HL-60 (cell line): ENCODE data around the gene SMIM31.

ENCODE experiments used
- DNase-seq, 2 experiments: peaks; one replicate each; pipeline ENCODE4 v3.0.0-alpha.2; 2010 to 2020; ENCODE audit warnings: low read depth in 1 of 2, low spot score in 1 of 2
- H3K27ac ChIP-seq: fragments of 250-450 bp; sonication (Bioruptor Pico); replicated peaks from 2 replicates; pipeline ENCODE4 v1.5.1; 2020; ENCODE audit warnings: mild to moderate bottlenecking, moderate library complexity
- H3K27me3 ChIP-seq: fragments of 250-450 bp; sonication (Bioruptor Pico); 2 replicates; pipeline ENCODE4 v1.5.1; 2021; ENCODE audit warnings: mild to moderate bottlenecking, moderate library complexity; ENCODE audit not compliant: insufficient read depth, poor library complexity, severe bottlenecking
- H3K4me3 ChIP-seq: replicated peaks from 2 replicates; pipeline ENCODE4 v1.5.1; 2011; ENCODE audit warnings: mild to moderate bottlenecking, control low read depth, low read length; ENCODE audit not compliant: insufficient read depth
- CTCF ChIP-seq: IDR thresholded peaks from one replicate; pipeline ENCODE4 v1.5.1; 2011; ENCODE audit warnings: low read length, control low read depth, inconsistent platforms; ENCODE audit not compliant: insufficient read depth
- GABPA ChIP-seq: IDR thresholded peaks from 2 replicates; pipeline ENCODE4 v1.6.1; 2012; ENCODE audit warnings: low read depth
- POLR2AphosphoS5 ChIP-seq: IDR thresholded peaks from 2 replicates; pipeline ENCODE4 v1.6.1; 2012; ENCODE audit warnings: low read depth
- REST ChIP-seq: IDR thresholded peaks from 2 replicates; pipeline ENCODE4 v1.6.1; 2012; ENCODE audit warnings: low read depth; ENCODE audit not compliant: insufficient replicate concordance
- SPI1 ChIP-seq: IDR thresholded peaks from 2 replicates; pipeline ENCODE4 v1.6.1; 2012; ENCODE audit warnings: low read depth, mild to moderate bottlenecking, borderline replicate concordance

SMIM31 gene

GRCh38 chr4:164725066-164725465 lies 28.9 kb upstream of the SMIM31 start:
- Histone ChIP-seq H3K27me3 (no peaks in the 10 kb centered on the region), H3K4me3 (no peak overlapping the region), H3K27ac (no peak overlapping the region)
- TF ChIP-seq GABPA = no peak
- no peak for TF ChIP-seq SPI1
- TF ChIP-seq CTCF = no peak
- no peak for TF ChIP-seq REST
- no peak for TF ChIP-seq POLR2AphosphoS5
- no peak for DNase-seq

- Histone ChIP-seq H3K4me3 (no peak overlapping the region), H3K27ac (no peak overlapping the region), H3K27me3 (no peaks in the 10 kb centered on the region)
- no peak for DNase-seq
- TF ChIP-seq POLR2AphosphoS5 (no peak), CTCF (no peak), GABPA (no peak), REST (no peak), SPI1 (no peak)
These were observed 23.1 kb upstream of the SMIM31 start for GRCh38 chr4:164730705-164731393.

- TF ChIP-seq POLR2AphosphoS5 = no peak
- peak; percentile 72 for TF ChIP-seq CTCF
- TF ChIP-seq SPI1 = no peak
- TF ChIP-seq GABPA = no peak
- no peak for TF ChIP-seq REST
- Histone ChIP-seq H3K27ac (no peak overlapping the region), H3K4me3 (no peak overlapping the region), H3K27me3 (no peaks in the 10 kb centered on the region)
- DNase-seq = peak in 1 of 2 experiments; percentile 32
These were observed 22.0 kb upstream of the SMIM31 start for GRCh38 chr4:164731827-164732474.
